HUES6 (cell line): ENCODE data around the gene CRISP2.

Experiments used
- H3K27ac ChIP-seq: 2 replicates; pipeline ENCODE4 v1.7.0; 2013; ENCODE audit warnings: low read depth, mild to moderate bottlenecking, low read length, inconsistent platforms
- H3K27me3 ChIP-seq: 2 replicates; pipeline ENCODE4 v1.6.1; 2013; ENCODE audit warnings: low read length; ENCODE audit not compliant: control insufficient read depth, insufficient read depth
- H3K36me3 ChIP-seq: 2 replicates; pipeline ENCODE4 v1.6.1; 2013; ENCODE audit warnings: low read length; ENCODE audit not compliant: control insufficient read depth, insufficient read depth
- H3K4me1 ChIP-seq: 2 replicates; pipeline ENCODE4 v1.6.1; 2013; ENCODE audit warnings: low read length; ENCODE audit not compliant: control insufficient read depth, insufficient read depth
- H3K4me3 ChIP-seq: 2 replicates; pipeline ENCODE4 v1.5.1; 2013; ENCODE audit warnings: low read depth, low read length
- H3K9ac ChIP-seq: one replicate; pipeline ENCODE4 v1.6.1; 2013; ENCODE audit warnings: mild to moderate bottlenecking, low read length
- H3K9me3 ChIP-seq: 2 replicates; pipeline ENCODE4 v1.6.1; 2013; ENCODE audit warnings: low read depth, low read length; ENCODE audit not compliant: control insufficient read depth, insufficient read depth

Gene CRISP2

DNA sequence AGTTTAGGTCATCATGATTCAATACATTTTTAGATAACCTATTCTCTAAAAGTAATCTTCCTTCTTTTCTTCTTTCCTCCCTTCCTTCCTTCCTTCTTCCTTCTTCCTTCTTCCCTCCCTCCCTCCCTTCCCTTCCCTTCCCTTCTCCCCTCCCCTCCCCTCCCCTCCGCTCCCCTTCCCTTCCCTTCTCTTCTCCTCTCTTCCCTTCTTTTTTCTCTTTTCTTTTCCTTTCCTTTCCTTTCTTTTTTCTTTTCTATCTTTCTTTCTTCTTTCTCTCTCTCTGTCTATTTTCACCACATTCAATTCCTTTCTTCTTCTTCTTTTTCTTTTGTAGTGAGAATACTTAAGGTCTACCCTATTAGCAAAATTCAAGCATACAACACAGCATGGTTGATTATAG lies 59.4 kb downstream of the CRISP2 start:
- Histone ChIP-seq H3K9ac (no peak overlapping the region), H3K27ac (no peak overlapping the region), H3K4me3 (no peak overlapping the region), H3K4me1 (no peaks in the 10 kb centered on the region), H3K36me3 (no peaks in the 10 kb centered on the region), H3K27me3 (no peaks in the 10 kb centered on the region), H3K9me3 (no peaks in the 10 kb centered on the region)

DNA sequence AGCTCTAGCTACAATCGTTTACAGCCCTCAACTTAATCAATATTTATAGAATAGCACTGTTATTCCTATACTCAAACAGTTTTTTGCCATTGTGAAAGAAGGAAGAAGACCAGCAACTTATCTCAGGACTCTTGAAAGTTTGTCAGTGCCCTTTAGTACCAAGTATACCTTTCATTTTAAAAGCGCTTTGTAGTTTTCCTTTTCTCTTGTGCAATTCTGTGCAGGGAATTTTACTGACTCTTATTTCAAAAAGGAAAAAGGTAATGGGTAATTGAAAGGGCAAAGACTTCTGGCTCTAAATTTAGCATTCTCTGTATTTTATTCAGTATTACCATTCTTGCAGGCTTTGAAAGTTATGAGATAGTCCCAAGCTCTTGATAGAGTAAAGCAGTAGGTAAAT lies 59.9 kb downstream of the CRISP2 start:
- Histone ChIP-seq H3K9ac (no peak overlapping the region), H3K4me1 (no peaks in the 10 kb centered on the region), H3K36me3 (no peaks in the 10 kb centered on the region), H3K27ac (no peak overlapping the region), H3K27me3 (no peaks in the 10 kb centered on the region), H3K4me3 (no peak overlapping the region), H3K9me3 (no peaks in the 10 kb centered on the region)

DNA sequence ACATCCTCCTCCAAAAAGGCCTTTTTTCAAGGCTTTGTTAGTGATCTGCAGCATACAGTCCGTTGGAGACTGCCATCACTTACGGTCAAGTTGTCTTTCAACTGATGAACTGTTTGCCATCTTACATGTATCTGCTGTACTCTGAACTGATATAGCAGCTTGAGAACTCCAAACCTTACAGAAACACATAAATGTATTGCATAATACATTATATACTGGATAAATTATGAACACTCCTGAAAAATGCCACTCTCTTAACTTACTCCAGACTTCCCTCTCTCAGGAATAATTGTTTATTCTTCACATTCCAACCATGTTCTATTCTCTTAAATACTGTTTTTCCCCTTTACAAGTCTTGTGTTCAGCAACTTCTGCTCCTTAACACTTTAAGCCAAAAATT lies 62.1 kb downstream of the CRISP2 start:
- Histone ChIP-seq H3K36me3 (no peaks in the 10 kb centered on the region), H3K4me3 (no peak overlapping the region), H3K9ac (no peak overlapping the region), H3K9me3 (no peaks in the 10 kb centered on the region), H3K27ac (no peak overlapping the region), H3K4me1 (no peaks in the 10 kb centered on the region), H3K27me3 (no peaks in the 10 kb centered on the region)

DNA sequence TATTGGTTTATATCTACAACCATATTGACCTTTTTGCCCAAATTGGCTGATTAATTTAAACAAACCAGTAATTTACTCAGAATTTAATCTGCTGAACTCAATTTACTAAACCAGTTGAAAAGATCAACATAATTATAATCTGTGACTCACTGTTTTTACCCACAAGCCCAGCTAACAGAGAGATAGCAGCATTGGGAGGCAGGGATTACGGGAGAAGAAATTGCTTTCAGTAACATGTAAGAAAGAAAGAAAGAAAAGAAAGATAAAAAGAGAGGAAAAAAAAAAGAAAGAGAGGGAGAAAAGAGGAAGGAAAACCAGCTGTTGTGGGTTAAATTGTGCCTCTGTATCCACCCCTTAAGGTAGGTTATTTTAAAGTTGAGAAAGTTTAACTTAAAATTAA lies 63.4 kb downstream of the CRISP2 start:
- Histone ChIP-seq H3K36me3 (no peaks in the 10 kb centered on the region), H3K4me1 (no peaks in the 10 kb centered on the region), H3K9me3 (no peaks in the 10 kb centered on the region), H3K4me3 (no peak overlapping the region), H3K27ac (no peak overlapping the region), H3K9ac (no peak overlapping the region), H3K27me3 (no peaks in the 10 kb centered on the region)

DNA sequence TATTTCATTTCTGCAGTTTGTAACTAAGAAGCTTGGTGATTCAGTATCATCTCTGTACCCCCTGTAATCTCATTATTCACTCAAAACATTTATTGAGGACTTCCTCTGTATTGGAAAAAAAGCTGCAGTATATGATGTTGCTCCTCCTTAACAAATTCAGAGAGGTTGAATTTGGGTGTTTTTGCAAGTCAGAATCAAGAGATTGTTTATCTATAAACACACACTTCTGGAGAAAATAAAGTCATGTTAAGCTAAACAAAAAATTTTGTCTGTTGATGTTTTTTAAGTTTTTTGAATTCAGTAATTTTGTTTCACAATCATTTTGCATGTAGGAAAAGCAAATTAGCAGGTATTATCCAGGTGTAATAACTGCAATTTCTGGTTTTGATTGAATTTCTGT lies 65.3 kb downstream of the CRISP2 start:
- no peaks in the 10 kb centered on the region for H3K4me1 ChIP-seq
- no peak overlapping the region for H3K27ac ChIP-seq
- H3K9me3 ChIP-seq = no peaks in the 10 kb centered on the region
- H3K36me3 ChIP-seq = no peaks in the 10 kb centered on the region
- H3K4me3 ChIP-seq = no peak overlapping the region
- no peak overlapping the region for H3K9ac ChIP-seq
- no peaks in the 10 kb centered on the region for H3K27me3 ChIP-seq

DNA sequence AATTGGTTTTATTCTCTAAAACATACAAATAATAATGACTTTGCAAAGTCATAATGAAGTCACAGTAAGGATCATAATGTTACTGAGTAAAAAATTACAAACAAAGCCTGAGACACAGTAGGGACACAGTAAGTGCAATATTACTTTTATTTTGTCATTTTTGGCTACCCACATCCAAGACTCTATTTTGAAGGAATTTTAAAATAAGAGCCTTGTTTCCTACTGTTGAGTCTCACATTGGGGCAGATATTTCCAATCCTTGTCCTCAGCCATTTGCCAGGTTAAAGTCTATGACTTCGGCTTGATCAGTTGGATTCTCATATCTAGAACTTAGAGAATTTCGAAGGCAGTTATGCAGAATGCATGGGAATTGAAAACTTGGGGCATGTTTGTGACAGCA lies 65.9 kb downstream of the CRISP2 start:
- H3K4me3 ChIP-seq = no peak overlapping the region
- no peak overlapping the region for H3K27ac ChIP-seq
- H3K9me3 ChIP-seq = no peaks in the 10 kb centered on the region
- no peaks in the 10 kb centered on the region for H3K36me3 ChIP-seq
- no peaks in the 10 kb centered on the region for H3K4me1 ChIP-seq
- H3K9ac ChIP-seq = no peak overlapping the region
- H3K27me3 ChIP-seq = no peaks in the 10 kb centered on the region

DNA sequence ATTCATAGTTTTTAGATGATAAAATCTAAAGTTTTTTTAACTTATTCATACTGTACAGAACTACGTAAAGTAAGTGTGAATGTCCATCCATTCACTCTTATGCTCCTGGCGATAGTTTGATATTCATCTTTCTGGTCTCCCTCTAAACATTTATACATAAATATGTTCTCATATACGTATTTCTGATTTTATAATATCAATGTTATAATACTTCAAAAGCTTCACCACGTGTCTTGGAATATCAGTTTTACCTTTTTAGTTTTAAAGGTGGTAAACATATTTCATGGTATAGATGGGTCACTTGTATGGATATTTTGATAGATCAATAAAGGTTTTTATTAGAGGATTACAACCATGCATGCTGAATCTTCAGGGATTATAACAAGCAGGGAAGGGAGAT lies 66.4 kb downstream of the CRISP2 start:
- Histone ChIP-seq H3K4me3 (no peak overlapping the region), H3K27ac (no peak overlapping the region), H3K9ac (no peak overlapping the region), H3K27me3 (no peaks in the 10 kb centered on the region), H3K4me1 (no peaks in the 10 kb centered on the region), H3K36me3 (no peaks in the 10 kb centered on the region), H3K9me3 (no peaks in the 10 kb centered on the region)

DNA sequence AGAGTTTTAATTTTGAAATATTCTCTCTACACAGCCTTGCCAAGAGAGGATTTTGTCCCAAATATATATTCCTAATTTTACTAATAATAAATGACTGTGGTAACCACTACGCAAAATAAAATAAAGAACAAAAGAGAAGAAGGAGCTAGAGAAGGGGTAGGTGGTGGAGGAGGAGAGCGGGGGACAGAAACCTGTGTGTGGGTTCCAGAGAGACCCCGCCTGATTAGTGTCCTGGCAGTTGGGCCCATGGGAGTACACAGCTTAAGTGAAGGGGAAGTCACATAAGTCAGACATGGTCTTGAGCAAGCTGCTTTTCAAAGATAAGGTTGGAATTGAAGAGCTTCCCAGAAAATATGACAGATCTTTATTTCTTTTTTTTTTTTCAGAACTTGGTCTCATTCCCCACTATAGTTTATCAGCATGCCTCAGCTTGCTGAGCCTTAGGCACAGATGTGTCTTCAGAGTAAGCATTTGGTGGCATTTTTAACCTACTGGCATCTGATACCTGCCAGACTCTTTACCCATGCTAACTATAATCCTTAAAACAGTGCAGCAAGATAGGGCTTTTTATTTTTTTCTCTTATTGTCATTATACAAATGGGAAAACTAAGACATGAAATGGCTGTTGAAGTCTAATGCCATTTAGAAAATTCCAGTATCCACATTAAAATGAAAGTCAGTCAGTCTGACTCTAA lies 67.1 kb downstream of the CRISP2 start:
- no peaks in the 10 kb centered on the region for H3K27me3 ChIP-seq
- H3K4me1 ChIP-seq = no peaks in the 10 kb centered on the region
- H3K36me3 ChIP-seq = no peaks in the 10 kb centered on the region
- H3K27ac ChIP-seq = no peak overlapping the region
- H3K4me3 ChIP-seq = no peak overlapping the region
- no peak overlapping the region for H3K9ac ChIP-seq
- no peaks in the 10 kb centered on the region for H3K9me3 ChIP-seq

DNA sequence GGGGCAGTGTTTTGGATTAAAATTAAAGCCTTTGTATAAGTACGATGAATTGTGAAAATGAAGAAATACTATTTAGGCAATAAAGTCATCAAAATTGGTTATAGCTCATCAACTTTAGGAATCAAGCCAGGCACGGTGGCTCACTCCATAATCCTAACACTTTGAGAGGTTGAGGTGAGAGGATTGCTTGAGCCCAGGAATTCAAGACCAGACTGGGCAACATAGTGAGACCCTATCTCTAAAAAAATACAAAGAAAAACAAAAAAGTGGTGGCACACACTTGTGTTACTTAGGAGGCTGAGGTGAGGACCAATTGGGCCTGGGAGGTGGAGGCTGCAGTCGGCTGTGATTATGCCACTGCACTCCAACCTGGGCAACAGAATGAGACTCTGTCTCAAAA lies 68.2 kb downstream of the CRISP2 start:
- Histone ChIP-seq H3K4me3 (no peak overlapping the region), H3K9me3 (no peaks in the 10 kb centered on the region), H3K27me3 (no peaks in the 10 kb centered on the region), H3K4me1 (no peaks in the 10 kb centered on the region), H3K9ac (no peak overlapping the region), H3K36me3 (no peaks in the 10 kb centered on the region), H3K27ac (no peak overlapping the region)
